H9 (cell line): ENCODE results near the gene PRKD3. TPM values are rescaled to one million over a fixed set of nuclear protein-coding genes. Genes with fewer than 3 reads are reported as not detected.
A peak's percentile ranks its signal among the peaks of the same experiment; 100 is the strongest.

ENCODE experiments used
- DNase-seq: peaks from one replicate; pipeline ENCODE4 v3.0.0-alpha.2; 2017
- H2AFZ ChIP-seq: one replicate; pipeline ENCODE4 v1.6.1; 2013; ENCODE audit warnings: mild to moderate bottlenecking, low read length, control low read depth, moderate library complexity
- H2AK5ac ChIP-seq: 2 replicates; pipeline ENCODE4 v1.6.1; 2013; ENCODE audit warnings: low read length, control low read depth, mixed read lengths; ENCODE audit not compliant: insufficient read length
- H2BK120ac ChIP-seq: one replicate; pipeline ENCODE4 v1.6.1; 2013; ENCODE audit warnings: low read depth, mild to moderate bottlenecking, low read length, control low read depth, inconsistent platforms; ENCODE audit not compliant: poor library complexity, severe bottlenecking
- H2BK12ac ChIP-seq: 2 replicates; pipeline ENCODE4 v1.6.1; 2013; ENCODE audit warnings: low read length, control low read depth, mixed read lengths, low read depth; ENCODE audit not compliant: insufficient read length
- H2BK15ac ChIP-seq: 2 replicates; pipeline ENCODE4 v1.6.1; 2013; ENCODE audit warnings: low read depth, low read length, control low read depth
- H2BK20ac ChIP-seq: one replicate; pipeline ENCODE4 v1.6.1; 2013; ENCODE audit warnings: low read depth, mild to moderate bottlenecking, low read length, control low read depth, inconsistent platforms; ENCODE audit not compliant: poor library complexity, severe bottlenecking
- H2BK5ac ChIP-seq: 2 replicates; pipeline ENCODE4 v1.6.1; 2013; ENCODE audit warnings: low read length, control low read depth, mixed read lengths; ENCODE audit not compliant: insufficient read length
- H3K14ac ChIP-seq: 2 replicates; pipeline ENCODE4 v1.6.1; 2013; ENCODE audit warnings: low read length, control low read depth; ENCODE audit not compliant: insufficient read depth
- H3K18ac ChIP-seq: 2 replicates; pipeline ENCODE4 v1.6.1; 2013; ENCODE audit warnings: low read depth, mild to moderate bottlenecking, mixed read lengths, low read length, control low read depth; ENCODE audit not compliant: insufficient read length
- H3K23ac ChIP-seq: 2 replicates; pipeline ENCODE4 v1.6.1; 2013; ENCODE audit warnings: low read length, control low read depth, mixed read lengths, low read depth; ENCODE audit not compliant: insufficient read length
- H3K23me2 ChIP-seq: 2 replicates; pipeline ENCODE4 v1.6.1; 2013; ENCODE audit warnings: low read depth, mild to moderate bottlenecking, mixed read lengths, low read length, control low read depth; ENCODE audit not compliant: insufficient read length, poor library complexity, severe bottlenecking
- H3K27ac ChIP-seq: 2 replicates; pipeline ENCODE4 v1.5.1; 2013; ENCODE audit warnings: low read length, control low read depth, mixed read lengths, low read depth; ENCODE audit not compliant: insufficient read length
- H3K27me3 ChIP-seq: 2 replicates; pipeline ENCODE4 v1.6.1; 2013; ENCODE audit warnings: low read length, control low read depth, inconsistent platforms; ENCODE audit not compliant: insufficient read depth
- H3K4ac ChIP-seq: 2 replicates; pipeline ENCODE4 v1.6.1; 2013; ENCODE audit warnings: low read depth, mild to moderate bottlenecking, control low read depth, inconsistent platforms, low read length, moderate library complexity
- H3K4me1 ChIP-seq: 2 replicates; pipeline ENCODE4 v1.6.1; 2013; ENCODE audit warnings: low read length, control low read depth, inconsistent platforms; ENCODE audit not compliant: insufficient read depth
- H3K4me2 ChIP-seq: 2 replicates; pipeline ENCODE4 v1.6.1; 2013; ENCODE audit warnings: low read length, control low read depth, mixed read lengths; ENCODE audit not compliant: insufficient read length, insufficient read depth
- H3K56ac ChIP-seq: 2 replicates; pipeline ENCODE4 v1.6.1; 2013; ENCODE audit warnings: low read depth, mild to moderate bottlenecking, mixed read lengths, low read length, control low read depth; ENCODE audit not compliant: insufficient read length
- H3K79me1 ChIP-seq: 2 replicates; pipeline ENCODE4 v1.6.1; 2013; ENCODE audit warnings: low read depth, mild to moderate bottlenecking, moderate library complexity, low read length, control low read depth, inconsistent platforms; ENCODE audit not compliant: insufficient read depth, poor library complexity, severe bottlenecking
- H3K79me2 ChIP-seq: 2 replicates; pipeline ENCODE4 v1.6.1; 2013; ENCODE audit warnings: low read length, control low read depth, inconsistent platforms; ENCODE audit not compliant: insufficient read depth
- H3K9ac ChIP-seq: 2 replicates; pipeline ENCODE4 v1.6.1; 2013; ENCODE audit warnings: low read length, control low read depth, mixed read lengths; ENCODE audit not compliant: insufficient read length; ENCODE audit errors: extremely low read depth
- H3K9me3 ChIP-seq: one replicate; pipeline ENCODE4 v1.6.1; 2013; ENCODE audit warnings: low read depth, low read length, inconsistent platforms; ENCODE audit not compliant: control insufficient read depth
- H3T11ph ChIP-seq: one replicate; pipeline ENCODE4 v1.6.1; 2013; ENCODE audit warnings: mild to moderate bottlenecking, low read length, control low read depth, inconsistent platforms
- H4K20me1 ChIP-seq: one replicate; pipeline ENCODE4 v1.6.1; 2013; ENCODE audit not compliant: control insufficient read depth, insufficient read length, insufficient read depth
- H4K5ac ChIP-seq: 2 replicates; pipeline ENCODE4 v1.6.1; 2013; ENCODE audit warnings: low read depth, mild to moderate bottlenecking, mixed read lengths, low read length, control low read depth; ENCODE audit not compliant: insufficient read length
- H4K8ac ChIP-seq: replicated peaks from 2 replicates; pipeline ENCODE4 v1.6.1; 2013; ENCODE audit warnings: low read length, control low read depth, mixed read lengths, low read depth; ENCODE audit not compliant: insufficient read length
- H4K91ac ChIP-seq: 2 replicates; pipeline ENCODE4 v1.6.1; 2013; ENCODE audit warnings: low read depth, mild to moderate bottlenecking, moderate library complexity, mixed read lengths, low read length, control low read depth; ENCODE audit not compliant: insufficient read length
- H3K27ac Mint-ChIP-seq, 3 experiments: 2 replicates in 2 of 3; 3 replicates in 1 of 3; pipeline ENCODE4 v1.8.0; 2020 to 2021; ENCODE audit warnings: mixed read lengths in 3 of 3, mild to moderate bottlenecking in 1 of 3, moderate library complexity in 1 of 3
- H3K27me3 Mint-ChIP-seq: 2 replicates; pipeline ENCODE4 v1.8.0; 2021; ENCODE audit warnings: low read depth, mild to moderate bottlenecking, moderate library complexity, mixed read lengths
- H3K36me3 Mint-ChIP-seq, 3 experiments: 2 replicates in 2 of 3; 3 replicates in 1 of 3; pipeline ENCODE4 v1.8.0; 2020 to 2021; ENCODE audit warnings: low read depth in 3 of 3, mixed read lengths in 3 of 3; ENCODE audit not compliant: insufficient read depth in 1 of 3
- H3K4me1 Mint-ChIP-seq, 2 experiments: 2 replicates each; pipeline ENCODE4 v1.8.0; 2020; ENCODE audit warnings: mixed read lengths in 2 of 2
- H3K4me3 Mint-ChIP-seq, 2 experiments: 2 replicates in 1 of 2; 3 replicates in 1 of 2; pipeline ENCODE4 v1.8.0; 2020 to 2021; ENCODE audit warnings: mild to moderate bottlenecking in 2 of 2, mixed read lengths in 2 of 2, moderate library complexity in 1 of 2
- H3K9me3 Mint-ChIP-seq, 2 experiments: 2 replicates in 1 of 2; 3 replicates in 1 of 2; pipeline ENCODE4 v1.8.0; 2020; ENCODE audit warnings: mild to moderate bottlenecking in 2 of 2, mixed read lengths in 2 of 2, moderate library complexity in 1 of 2
- CTCF ChIP-seq: fragments of 200-600 bp; sonication (generic); conservative IDR thresholded peaks from 3 replicates; pipeline ENCODE4 v1.8.0; 2021; ENCODE audit warnings: antibody characterized with exemption, mild to moderate bottlenecking
- WGBS: extraction: QIAGEN DNeasy Blood & Tissue Kit; methylation state at CpG from one replicate; pipeline ENCODE4 v1.1.7; 2013; ENCODE audit warnings: missing lambda C conversion rate, low lambda C conversion rate, mixed read lengths; ENCODE audit not compliant: insufficient read length; ENCODE audit errors: extremely low coverage; 5-methylcytosine and 5-hydroxymethylcytosine counted together
- total RNA-seq: library from RNA; stranded (reverse); gene quantifications from 2 replicates; pipeline ENCODE4 v1.2.1, GENCODE V29; 2021

Gene PRKD3
- total RNA-seq, 1 experiment from 2014 or later: 63.3 TPM

- Histone ChIP-seq H3K4me2 (peak within 1 kb of the TSS; percentile 57), H3K79me1 (no peaks in the 10 kb centered on the region), H3K23ac (no peak within 1 kb of the TSS), H3K27ac (no peak within 1 kb of the TSS), H2BK12ac (no peak within 1 kb of the TSS), H4K5ac (no peak within 1 kb of the TSS), H3K4me1 (peaks cover 7% of the 10 kb centered on the region; the same call in 1 of the 2 replicates), H3K18ac (no peak within 1 kb of the TSS), H4K20me1 (no peaks in the 10 kb centered on the region), H2AK5ac (no peak within 1 kb of the TSS), H3K14ac (no peak within 1 kb of the TSS; the same call in 1 of the 2 replicates), H2BK5ac (no peak within 1 kb of the TSS), H4K8ac (no peak within 1 kb of the TSS), H3T11ph (no peak within 1 kb of the TSS), H3K23me2 (no peaks in the 10 kb centered on the region), H3K4ac (no peak within 1 kb of the TSS), H3K9ac (no peak within 1 kb of the TSS), H3K56ac (no peak within 1 kb of the TSS), H2BK120ac (no peak within 1 kb of the TSS), H2BK20ac (no peak within 1 kb of the TSS), H3K27me3 (no peaks in the 10 kb centered on the region), H3K79me2 (no peaks in the 10 kb centered on the region), H2AFZ (no peak within 1 kb of the TSS), H4K91ac (no peak within 1 kb of the TSS), H3K9me3 (no peaks in the 10 kb centered on the region), H2BK15ac (no peak within 1 kb of the TSS)
- Mint-ChIP-seq H3K4me1 (peaks cover 29 to 30% of the 10 kb centered on the region in 2 experiments), H3K36me3 (no peaks in the 10 kb centered on the region; a peak in 1 of 7 replicates), H3K27ac (no peak within 1 kb of the TSS), H3K27me3 (no peaks in the 10 kb centered on the region; the same call in 1 of the 2 replicates), H3K9me3 (no peaks in the 10 kb centered on the region), H3K4me3 (no peak within 1 kb of the TSS)
- no peak for TF ChIP-seq CTCF
- WGBS: no CpG with 5 or more reads among the region's 73 CpGs
- no peak for DNase-seq
These were observed 20.1 kb upstream of the PRKD3 start, which contains the start of gene QPCT for GRCh38 chr2:37344453-37345361. TSS of gene QPCT (plus strand) at chr2:37344630. CDS start at chr2:37344732, 102 bp downstream.
